Measurements from ENCODE around the gene PRSS48.
"Not testable (repeated sequence)": the region's sequence is repeated elsewhere in the genome, so short reads cannot be mapped to it uniquely, and the experiment has no call there.

Gene PRSS48

DNA sequence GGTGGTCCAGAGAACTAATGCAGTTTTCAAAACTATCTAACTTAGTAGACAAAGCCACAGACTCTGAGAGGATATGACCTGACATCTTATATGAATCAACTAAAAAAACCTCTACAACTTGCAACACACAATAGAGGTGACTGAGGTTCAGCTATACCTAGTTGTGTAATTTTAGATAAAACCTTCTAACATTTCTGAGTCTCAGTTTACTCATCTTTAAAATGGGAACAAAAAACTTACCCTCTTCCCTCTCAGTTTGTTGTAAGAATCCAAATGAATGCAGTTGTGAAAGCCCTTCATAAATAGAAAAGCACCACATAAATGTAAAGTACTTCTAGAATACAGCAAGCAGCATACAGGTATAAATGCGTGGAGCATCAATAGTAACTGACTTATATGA is 42.5 kb downstream of the PRSS48 start:
- DNase-seq = no peak

DNA sequence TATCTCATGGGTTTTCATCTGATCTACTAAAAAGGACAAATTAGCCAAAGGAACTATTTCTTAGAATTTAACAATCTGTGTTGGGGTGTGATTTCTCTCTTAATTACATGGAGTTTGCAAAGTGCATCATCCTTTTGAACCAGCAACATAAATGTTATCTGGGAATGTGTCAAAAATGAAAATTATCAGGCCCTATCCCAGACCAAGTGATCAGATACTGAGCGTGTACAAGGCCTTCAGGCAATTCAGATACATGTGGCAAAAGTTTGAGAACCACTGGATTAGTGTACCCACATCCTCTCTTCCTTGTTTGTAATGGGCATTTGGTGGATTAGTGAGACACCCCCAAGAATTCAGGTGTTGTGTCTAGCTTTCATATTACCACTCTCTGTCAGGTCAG is 44.6 kb downstream of the PRSS48 start:
- DNase-seq = no peak

DNA sequence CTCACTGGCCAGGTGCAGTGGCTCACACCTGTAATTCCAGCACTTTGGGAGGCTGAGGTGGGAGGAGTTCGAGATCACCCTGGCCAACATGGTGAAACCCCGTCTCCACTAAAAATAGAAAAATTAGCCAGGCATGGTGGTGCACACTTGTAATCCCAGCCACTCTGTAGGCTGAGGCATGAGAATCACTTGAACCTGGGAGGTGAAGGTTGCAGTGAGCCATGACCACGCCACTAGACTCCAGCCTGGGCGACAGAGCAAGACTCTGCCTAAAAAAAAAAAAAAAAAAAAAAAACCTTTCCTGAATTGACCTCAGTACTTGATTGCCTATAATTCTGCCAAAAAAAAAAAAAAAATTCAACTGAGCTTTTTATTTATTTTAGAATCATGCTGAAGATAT is 45.2 kb downstream of the PRSS48 start:
- not testable (repeated sequence) for DNase-seq

DNA sequence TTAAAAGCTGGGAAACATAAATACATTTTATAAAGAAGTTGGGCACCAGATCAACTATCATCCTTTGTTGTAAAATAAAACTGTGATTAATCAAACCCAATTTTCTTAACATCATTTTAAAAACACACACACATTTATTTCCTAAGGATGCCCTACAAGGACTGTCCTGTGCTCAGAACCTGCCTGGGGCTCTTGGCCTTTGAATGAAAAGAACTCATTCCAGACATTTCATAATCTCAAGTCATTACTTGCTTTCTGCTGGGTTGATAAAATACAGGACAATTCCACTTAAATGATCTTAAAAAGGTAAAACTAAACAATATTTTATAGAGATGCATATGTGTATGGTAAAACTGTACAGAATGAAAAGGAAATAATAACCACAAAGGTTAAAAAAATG is 45.6 kb downstream of the PRSS48 start:
- DNase-seq = no peak

DNA sequence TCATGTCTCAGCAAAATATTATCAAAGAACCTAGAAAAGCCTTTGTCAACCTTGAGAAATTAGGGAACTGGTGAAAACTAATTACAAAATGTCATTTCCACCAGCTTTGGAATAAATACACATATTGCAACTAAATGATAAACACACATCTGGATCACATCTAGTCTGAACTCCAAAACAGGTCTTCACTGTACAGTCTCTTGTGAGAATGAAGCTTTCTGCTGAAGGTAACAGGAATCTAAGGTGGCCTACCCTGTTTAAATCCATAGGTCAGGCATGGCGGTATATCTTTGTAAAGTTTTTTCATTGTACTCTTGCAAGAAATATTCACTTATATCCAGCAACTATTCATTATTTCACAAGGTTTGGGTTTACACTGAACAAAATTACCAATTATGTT is 46.7 kb downstream of the PRSS48 start:
- DNase-seq = no peak

DNA sequence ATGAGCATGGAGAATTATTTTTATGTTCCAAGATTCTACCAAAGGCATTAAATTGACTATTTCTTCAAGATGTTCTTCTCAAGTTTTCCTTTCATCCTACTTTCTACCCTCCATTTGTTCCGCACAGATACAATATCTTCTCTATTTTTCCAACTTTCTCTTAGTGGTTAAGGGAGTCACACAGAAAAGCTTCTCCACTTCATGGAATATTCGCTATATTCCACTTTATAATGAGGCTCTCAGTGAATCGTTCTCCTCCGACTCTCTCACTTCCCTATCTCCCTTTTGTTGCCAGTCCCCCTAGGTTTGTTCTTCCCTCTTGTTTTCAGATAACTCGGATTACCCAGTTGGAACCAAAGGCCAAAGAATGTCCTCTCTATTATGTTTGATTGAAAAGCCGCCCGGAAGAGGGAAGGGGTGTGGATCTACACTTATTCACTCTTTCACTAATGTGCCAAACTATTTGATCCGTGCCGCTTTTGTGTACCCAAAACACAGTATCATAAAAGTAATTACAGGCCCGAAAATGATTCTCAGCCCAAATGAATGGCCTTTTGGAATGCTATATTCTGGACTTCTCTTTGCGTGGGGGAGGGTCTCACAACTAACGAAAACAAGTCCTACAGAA is 47.3 kb downstream of the PRSS48 start:
- no peak for DNase-seq

DNA sequence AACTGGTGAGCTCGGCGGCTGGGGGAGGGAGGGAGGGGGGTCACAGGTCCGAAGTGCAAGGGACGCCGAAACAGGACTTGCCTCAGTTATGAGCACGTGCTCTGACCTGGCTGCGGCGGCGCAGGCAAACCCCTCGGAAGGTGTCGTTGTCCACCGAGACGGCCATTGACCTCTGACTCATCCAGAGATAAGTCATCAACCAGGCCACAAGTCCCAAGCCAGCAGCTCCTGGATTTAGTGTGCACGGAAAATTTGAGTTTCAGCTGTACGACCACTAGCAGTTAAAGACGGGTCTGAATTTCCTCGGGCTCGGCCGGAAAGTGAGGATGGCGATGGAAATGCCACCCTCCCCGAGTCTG is 47.8 kb downstream of the PRSS48 start:
- no peak for DNase-seq

DNA sequence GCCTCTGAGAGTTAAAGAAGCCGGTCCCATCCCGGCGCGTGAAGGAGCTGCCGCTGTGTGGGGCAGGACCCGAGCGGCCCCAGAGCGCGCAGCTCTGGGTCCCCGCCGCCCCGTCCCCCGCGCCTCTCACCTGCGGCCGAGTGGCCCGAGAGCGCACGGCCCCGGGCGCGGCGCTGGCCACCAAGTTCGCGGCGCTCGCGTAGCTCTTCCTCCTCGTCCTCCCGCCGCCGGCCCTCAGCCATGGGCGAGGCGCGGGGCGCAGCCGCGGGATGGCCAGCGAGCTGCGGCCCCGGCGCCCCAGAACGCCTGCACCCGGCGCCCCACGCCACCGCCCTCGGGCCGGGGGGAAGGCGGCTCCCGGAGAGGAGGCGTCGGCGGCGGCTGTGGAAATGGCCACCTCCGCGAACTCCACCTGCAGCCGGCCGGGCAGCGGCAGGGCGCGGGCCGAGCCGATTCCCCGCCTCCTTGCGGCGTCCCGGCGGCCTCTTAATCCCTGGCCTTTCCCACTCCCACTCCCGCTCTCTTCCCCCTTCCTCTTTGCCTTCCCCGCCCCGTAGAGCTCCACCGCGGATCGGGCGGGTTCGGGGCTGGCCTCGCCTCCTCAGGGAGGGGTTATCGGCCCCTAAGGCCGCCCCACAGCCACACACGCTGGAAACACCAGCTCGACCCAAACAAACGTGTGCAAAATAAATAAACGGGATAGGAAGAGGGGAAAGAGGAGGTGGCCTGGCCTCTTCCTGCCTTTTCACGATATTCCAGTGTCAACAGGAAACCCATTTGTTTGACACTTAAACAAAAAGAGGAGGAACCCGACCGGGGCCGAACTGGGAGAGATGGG is 48.4 kb downstream of the PRSS48 start, which contains the start of gene SH3D19:
SH3D19 (minus strand) TSS at position 495 of the 838 bp plus-strand sequence; CDS start at position 242, 253 bp downstream.
- DNase-seq = no peak

DNA sequence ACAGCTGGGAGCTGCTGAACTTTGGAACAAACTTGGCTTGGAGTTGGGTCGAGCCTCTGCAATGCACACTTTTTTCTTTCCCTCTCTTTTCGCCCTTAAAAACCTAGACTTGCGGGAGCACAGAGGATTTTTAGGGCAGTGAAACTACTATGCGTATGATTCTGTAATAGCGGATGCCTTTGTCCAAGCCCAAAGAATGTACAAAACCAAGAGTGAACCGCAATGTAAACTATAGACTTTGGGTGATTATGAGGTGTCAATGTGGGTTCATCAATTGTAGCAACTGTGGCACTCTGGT is 48.9 kb downstream of the PRSS48 start:
- no peak for DNase-seq

DNA sequence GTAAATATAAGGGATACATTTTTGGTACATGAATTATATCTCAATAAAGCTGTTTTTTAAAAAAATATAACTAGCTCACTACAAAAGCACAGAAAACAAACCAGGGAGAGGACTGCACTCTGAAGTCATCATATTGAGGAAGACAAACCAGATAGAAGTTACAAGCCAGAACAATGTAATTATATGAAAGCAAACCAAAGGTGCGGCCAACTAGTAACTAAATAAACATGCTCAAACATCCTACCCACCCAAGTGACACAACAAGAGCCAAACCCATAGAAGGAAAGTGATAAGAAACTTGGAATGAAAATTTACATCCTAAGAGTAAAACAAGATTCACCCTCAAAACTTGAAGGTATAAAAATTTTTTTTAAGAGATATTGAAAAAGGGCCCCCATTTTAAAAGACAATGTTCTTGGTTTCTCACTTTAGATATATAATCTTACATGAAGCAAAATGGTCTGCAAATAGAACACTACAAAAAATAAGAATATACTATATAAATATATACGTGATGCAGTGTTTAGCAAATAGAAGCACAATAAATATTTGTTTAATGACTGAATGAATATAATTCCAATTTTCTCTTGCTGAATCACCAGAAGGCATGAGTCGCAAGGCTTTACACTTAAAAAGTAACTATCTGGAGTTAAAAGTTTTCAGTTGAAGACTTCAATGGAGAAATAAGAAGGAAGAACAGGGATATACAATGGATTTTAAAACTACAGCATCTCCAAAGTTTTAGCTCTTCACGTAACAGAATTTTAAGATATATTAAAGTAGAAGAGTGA is 52.5 kb downstream of the PRSS48 start:
- no peak for DNase-seq

DNA sequence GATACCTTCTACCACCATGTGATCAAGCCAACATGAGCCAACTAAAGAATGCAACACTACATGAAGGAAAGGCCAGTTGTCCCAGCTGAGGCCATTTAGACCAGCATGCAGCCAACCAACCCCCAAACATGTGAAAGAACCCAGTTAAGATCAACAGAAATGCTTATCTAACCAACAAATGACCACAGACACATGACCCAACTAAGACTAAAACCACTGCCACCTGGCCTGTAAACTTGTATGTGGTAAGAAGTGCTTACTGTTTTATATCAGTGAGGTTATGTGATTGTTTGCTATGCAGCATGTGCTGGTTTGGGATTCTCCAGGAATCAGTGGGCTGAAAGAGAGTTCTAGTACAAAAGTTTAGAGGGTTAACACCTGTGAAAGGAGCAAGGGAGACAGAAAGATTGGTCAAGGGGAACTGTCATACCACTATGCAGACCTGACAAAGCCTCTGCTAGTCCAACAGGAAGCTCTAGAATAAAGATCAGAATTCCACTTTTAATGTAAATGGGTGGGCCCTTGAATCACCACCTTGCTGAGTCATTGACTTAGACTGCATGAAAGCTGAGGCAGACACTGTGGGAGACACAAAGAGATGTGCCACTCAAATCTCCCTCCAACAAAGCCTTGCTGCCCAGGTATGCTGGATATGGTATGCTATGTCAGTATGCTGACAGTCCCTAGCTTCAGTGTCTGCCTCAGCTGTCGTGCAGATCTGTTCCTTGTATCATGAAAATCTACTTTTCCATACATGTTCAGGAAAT is 54.5 kb downstream of the PRSS48 start:
- DNase-seq = no peak

DNA sequence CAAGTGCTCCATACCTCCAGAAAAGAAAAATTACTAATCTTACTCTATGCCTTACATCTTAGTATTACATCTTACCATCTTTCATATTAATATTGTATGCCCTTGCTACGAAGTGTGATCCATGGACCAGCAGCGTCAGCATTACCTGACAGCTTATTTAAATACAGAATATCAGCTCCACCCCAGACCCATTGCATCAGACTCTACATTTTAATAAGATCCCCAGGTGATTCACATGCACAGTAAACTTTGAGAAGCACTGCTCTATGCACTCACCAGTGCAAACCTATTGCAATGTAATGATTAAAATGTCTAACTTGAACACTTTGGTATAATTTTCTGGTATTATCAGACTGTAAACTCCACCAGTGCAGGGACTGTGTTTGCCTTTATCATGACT is 62.5 kb downstream of the PRSS48 start:
- no peak for DNase-seq

DNA sequence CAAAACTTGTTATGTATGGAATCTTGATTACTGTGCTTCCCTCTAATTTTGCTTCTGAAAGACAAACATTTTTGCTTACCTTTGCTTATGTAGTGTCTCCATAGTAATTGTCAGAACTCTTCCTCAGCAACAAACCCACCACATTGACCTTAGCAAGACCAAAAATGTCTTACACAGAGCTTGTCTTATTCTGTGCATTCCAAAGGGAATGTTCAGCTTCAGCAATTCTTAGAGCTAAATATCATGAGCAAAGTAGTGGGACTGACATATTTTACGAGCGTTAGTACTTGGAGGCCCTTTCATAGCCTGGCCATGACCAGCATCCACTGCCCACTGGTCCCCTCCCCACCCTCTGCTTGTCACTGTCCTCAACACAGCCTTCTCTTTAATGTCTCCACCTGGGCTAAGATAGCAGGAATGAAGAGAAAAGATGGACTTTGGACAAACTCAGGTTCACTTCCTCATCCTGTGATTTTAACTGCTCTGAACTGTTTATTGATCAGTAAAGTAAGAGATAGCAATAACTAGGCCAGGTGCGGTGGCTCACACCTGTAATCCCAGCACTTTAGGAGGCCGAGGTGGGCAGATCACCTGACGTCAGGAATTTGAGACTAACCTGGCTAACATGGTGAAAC is 63.9 kb downstream of the PRSS48 start:
- DNase-seq = no peak
